ENCODE measurements around the gene MT4.

DNA sequence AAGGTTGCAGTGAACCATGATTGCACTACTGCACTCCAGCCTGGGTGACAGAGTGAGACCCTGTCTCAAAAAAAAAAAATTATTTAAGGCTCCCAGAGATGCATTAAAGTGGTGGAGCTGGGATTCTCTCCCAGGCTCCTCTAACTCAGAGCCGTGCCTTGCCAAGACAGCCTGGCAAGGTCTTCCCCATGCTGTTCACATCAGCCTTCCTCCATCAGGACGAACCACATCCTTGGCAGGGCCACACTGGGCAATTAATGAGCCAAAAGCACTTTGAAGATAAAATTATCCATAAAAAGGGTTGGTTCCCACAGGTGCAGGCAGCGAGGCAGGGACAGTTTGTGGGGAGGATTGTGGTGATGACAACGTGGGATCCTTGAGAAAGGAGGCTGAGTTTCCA lies 25.2 kb upstream of the MT4 start:
- no peak for TF ChIP-seq CTCF (IDR thresholded peaks at IDR 0.05; ENCODE audit: low read depth, low read length)
- TF ChIP-seq EZH2phosphoT487 (IDR thresholded peaks at IDR 0.05; ENCODE audit: low read depth), result no peak

All from OCI-LY3 (cell line).